ENCODE results near the gene RARA.

The RARA gene

DNA sequence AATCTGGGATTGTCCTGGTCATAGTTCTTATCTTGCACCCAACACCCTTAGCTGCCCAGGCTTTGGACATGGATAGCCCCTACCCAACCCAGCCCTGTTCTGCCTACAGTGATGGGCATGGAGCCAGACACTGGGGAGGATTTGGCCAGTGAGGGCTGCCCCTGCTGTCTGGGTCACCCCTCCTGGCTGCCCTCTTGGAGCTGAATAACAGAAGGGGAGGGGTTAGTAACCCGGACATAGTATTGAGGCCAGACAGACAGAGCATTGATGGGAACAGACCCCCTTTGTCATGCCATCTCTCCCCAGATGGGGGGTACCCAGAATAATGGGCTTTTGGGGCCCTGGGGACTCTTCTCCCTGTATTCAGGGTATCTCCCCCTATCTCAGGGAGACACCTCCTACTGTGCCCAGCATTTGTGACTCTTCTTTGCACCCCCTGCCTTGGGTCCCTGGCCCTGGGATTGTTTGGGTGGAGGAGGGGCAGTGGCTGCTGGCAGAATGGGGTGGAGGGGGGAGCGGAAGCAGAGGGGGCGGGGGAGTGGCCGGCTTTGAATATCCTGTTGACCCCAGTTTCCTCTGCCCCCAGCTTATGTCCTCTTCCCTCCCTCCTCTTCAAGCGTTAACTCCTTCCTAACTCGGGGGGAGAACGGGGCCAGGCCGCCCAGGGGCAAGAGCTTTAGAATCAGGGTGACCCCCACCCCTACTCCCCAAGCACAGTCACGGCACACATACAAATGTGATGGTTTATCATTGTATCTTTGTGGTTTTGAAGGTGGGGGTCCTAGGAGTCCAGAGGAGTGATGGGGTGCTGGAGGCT is 38.5 kb downstream of the RARA start:
- ATAC-seq (ENCODE audit: insufficient read depth, low read depth) (no peak), DNase-seq (no peak)
- H3K27me3 ChIP-seq (ENCODE audit: insufficient read depth, low read length, poor library complexity) = no peaks in the 10 kb centered on the region
- TF ChIP-seq CTCF (IDR thresholded peaks at IDR 0.05; ENCODE audit: borderline replicate concordance, extremely low read depth, low read length, poor library complexity, severe bottlenecking) = no peak
- peaks cover 4% of the 10 kb centered on the region; the same call in 1 of the 2 replicates for H3K36me3 ChIP-seq (ENCODE audit: insufficient read depth, low read length)
- no peaks in the 10 kb centered on the region for H3K9me3 ChIP-seq (ENCODE audit: insufficient read depth, low read length, severe bottlenecking)
- no peaks in the 10 kb centered on the region for H3K79me2 ChIP-seq (ENCODE audit: insufficient read depth, low read length)
- no peak overlapping the region for H3K9ac ChIP-seq (ENCODE audit: low read depth, low read length)
- no peak overlapping the region for H3K4me3 ChIP-seq (ENCODE audit: low read depth in 1 of 2, low read length in 2 of 2)
- no peak overlapping the region for H3K27ac ChIP-seq (ENCODE audit: low read length)
- no peak overlapping the region for H3K4me2 ChIP-seq (ENCODE audit: insufficient read depth, low read length)
- H3K4me1 ChIP-seq (ENCODE audit: insufficient read depth, low read length) = no peaks in the 10 kb centered on the region
- H2AFZ ChIP-seq (ENCODE audit: low read depth, low read length) = no peak overlapping the region
- peaks cover 11% of the 10 kb centered on the region; the same call in 1 of the 2 replicates for H4K20me1 ChIP-seq (ENCODE audit: insufficient read depth, low read length)

DNA sequence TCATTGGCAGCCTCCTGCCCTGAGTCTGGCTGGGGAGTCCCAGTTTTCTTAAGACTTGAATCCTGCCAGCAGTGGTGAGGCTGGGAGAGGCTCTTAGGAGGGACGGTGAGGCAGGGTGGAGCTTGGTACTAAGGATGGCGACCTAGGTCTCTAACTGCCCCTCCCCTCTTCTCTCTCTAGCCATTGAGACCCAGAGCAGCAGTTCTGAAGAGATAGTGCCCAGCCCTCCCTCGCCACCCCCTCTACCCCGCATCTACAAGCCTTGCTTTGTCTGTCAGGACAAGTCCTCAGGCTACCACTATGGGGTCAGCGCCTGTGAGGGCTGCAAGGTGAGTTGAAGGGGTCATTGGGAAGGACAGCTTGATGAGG is 39.1 kb downstream of the RARA start:
- no peak overlapping the region for H3K27ac ChIP-seq (ENCODE audit: low read length)
- peaks cover 6% of the 10 kb centered on the region; the same call in 1 of the 2 replicates for H3K36me3 ChIP-seq (ENCODE audit: insufficient read depth, low read length)
- no peak overlapping the region for H3K4me2 ChIP-seq (ENCODE audit: insufficient read depth, low read length)
- no peaks in the 10 kb centered on the region for H3K9me3 ChIP-seq (ENCODE audit: insufficient read depth, low read length, severe bottlenecking)
- DNase-seq = no peak
- no peak for ATAC-seq (ENCODE audit: insufficient read depth, low read depth)
- TF ChIP-seq EZH2 (IDR thresholded peaks at IDR 0.05; ENCODE audit: borderline replicate concordance, low read depth, low read length, severe bottlenecking) = no peak
- TF ChIP-seq CTCF (IDR thresholded peaks at IDR 0.05; ENCODE audit: borderline replicate concordance, extremely low read depth, low read length, poor library complexity, severe bottlenecking) = no peak
- no peaks in the 10 kb centered on the region for H3K79me2 ChIP-seq (ENCODE audit: insufficient read depth, low read length)
- H3K27me3 ChIP-seq (ENCODE audit: insufficient read depth, low read length, poor library complexity) = no peaks in the 10 kb centered on the region
- peaks cover 11% of the 10 kb centered on the region; the same call in 1 of the 2 replicates for H4K20me1 ChIP-seq (ENCODE audit: insufficient read depth, low read length)
- no peak overlapping the region for H3K9ac ChIP-seq (ENCODE audit: low read depth, low read length)
- H2AFZ ChIP-seq (ENCODE audit: low read depth, low read length) = no peak overlapping the region
- no peak overlapping the region for H3K4me3 ChIP-seq (ENCODE audit: low read depth in 1 of 2, low read length in 2 of 2)
- H3K4me1 ChIP-seq (ENCODE audit: insufficient read depth, low read length) = no peaks in the 10 kb centered on the region

DNA sequence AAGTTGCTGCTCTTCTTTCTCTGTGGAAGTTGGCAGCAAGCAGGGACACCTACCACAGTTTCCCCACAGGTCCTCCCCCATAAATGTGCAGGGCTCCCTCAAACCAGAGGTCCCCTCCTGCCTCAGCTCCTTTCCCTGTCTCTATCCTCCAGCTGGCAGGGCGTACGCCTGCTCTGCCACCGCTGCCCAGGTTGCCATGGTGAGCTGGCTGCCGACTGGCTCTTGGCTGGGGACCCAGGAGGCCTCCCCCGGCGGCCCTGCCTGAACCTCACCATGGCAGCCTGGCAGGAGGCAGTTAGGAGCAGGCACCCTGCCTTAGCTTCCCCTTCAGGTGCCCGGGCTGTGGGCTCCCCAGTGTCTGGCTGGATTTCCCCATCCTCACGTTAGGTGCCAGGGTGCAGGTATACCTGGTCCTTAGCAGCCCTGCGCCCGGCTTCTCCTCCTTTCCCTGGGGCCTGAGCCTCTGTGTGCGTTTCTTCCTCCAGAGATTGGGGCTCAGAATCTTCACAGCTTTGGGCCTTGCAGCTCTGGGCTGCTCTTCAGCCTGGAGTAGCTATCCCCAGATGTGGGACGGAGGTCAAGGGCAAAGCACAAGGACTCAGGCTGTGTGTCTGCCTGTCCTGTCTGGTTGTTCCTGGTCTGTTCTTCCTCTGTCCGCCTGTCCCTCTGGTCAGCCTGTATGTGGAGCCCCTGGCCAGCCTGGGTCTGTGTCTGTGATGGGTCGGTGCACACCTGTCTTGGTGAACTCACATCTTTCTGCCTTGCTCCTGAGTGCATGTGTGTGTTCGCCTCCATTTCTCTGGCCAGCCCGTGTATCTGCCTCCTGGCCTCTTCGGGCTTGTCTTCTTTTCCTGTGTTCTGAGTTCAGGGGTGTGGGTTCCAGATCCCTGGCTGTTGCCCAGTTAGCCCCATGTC is 39.8 kb downstream of the RARA start:
- H3K9ac ChIP-seq (ENCODE audit: low read depth, low read length) = no peak overlapping the region
- H3K27me3 ChIP-seq (ENCODE audit: insufficient read depth, low read length, poor library complexity) = no peaks in the 10 kb centered on the region
- no peak for TF ChIP-seq CTCF (IDR thresholded peaks at IDR 0.05; ENCODE audit: borderline replicate concordance, extremely low read depth, low read length, poor library complexity, severe bottlenecking)
- no peak for TF ChIP-seq EZH2 (IDR thresholded peaks at IDR 0.05; ENCODE audit: borderline replicate concordance, low read depth, low read length, severe bottlenecking)
- DNase-seq (no peak), ATAC-seq (ENCODE audit: insufficient read depth, low read depth) (no peak)
- H3K36me3 ChIP-seq (ENCODE audit: insufficient read depth, low read length) = peaks cover 6% of the 10 kb centered on the region; the same call in 1 of the 2 replicates
- no peaks in the 10 kb centered on the region for H3K9me3 ChIP-seq (ENCODE audit: insufficient read depth, low read length, severe bottlenecking)
- H3K4me2 ChIP-seq (ENCODE audit: insufficient read depth, low read length) = no peak overlapping the region
- H4K20me1 ChIP-seq (ENCODE audit: insufficient read depth, low read length) = peaks cover 8% of the 10 kb centered on the region; the same call in 1 of the 2 replicates
- no peak overlapping the region for H3K27ac ChIP-seq (ENCODE audit: low read length)
- H3K4me1 ChIP-seq (ENCODE audit: insufficient read depth, low read length) = no peaks in the 10 kb centered on the region
- no peaks in the 10 kb centered on the region for H3K79me2 ChIP-seq (ENCODE audit: insufficient read depth, low read length)
- no peak overlapping the region for H2AFZ ChIP-seq (ENCODE audit: low read depth, low read length)
- no peak overlapping the region for H3K4me3 ChIP-seq (ENCODE audit: low read depth in 1 of 2, low read length in 2 of 2)
